AG08395 (cell line): ENCODE results near the gene SYTL3.
"Not testable (repeated sequence)": the region's sequence is repeated elsewhere in the genome, so short reads cannot be mapped to it uniquely, and the experiment has no call there.

Experiments
- DNase-seq: peaks from one replicate; pipeline ENCODE4 v3.0.0; 2012; ENCODE audit warnings: mixed read lengths, low spot score

Gene SYTL3, protein sequence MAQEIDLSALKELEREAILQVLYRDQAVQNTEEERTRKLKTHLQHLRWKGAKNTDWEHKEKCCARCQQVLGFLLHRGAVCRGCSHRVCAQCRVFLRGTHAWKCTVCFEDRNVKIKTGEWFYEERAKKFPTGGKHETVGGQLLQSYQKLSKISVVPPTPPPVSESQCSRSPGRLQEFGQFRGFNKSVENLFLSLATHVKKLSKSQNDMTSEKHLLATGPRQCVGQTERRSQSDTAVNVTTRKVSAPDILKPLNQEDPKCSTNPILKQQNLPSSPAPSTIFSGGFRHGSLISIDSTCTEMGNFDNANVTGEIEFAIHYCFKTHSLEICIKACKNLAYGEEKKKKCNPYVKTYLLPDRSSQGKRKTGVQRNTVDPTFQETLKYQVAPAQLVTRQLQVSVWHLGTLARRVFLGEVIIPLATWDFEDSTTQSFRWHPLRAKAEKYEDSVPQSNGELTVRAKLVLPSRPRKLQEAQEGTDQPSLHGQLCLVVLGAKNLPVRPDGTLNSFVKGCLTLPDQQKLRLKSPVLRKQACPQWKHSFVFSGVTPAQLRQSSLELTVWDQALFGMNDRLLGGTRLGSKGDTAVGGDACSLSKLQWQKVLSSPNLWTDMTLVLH

DNA sequence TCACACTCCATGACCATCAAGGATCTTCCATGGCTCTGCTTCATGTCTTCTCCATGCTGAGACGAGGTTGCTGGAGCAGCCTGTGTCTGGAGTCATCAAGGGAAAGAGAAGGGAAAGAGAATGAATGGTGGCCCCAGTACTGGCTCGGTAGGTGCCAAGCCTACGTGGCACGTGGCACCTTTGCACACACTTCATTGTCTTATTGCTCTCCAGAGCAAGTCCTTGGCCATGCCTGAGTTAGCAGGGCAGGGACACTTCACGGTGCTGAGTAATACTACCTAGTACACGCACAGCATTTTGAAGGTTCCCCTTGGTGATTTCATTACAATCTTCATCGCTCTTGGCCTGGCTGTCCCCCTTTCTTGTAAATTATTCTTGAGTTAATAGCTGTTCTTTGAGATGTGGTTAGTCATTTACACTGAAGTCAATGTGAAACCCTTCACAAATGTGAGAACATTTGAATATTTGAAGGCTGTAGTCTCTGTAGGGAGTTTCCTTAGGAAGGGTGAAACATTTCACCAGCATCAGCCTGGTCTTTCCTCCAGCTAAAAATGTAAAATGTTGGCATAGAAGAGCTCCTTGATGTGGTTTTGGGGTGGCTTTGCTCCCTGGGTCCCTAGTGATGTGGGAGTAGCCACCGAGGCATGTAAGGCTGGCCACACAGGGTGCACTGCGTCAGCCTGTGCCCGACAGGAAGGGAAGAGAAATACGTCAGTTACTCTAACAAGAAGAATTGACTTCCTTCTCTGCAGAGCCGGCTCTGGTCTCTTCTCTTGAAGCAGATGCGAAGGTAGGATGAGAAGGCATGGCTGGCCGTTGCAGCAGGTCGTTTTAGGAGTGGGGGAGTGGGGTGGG is at the start of gene SYTL3:
Gene SYTL3 (plus strand): TSS at position 766 of the 855 bp plus-strand sequence. CDS start 13,215 bp downstream, outside the sequence.
- peak; percentile 63 for DNase-seq

DNA sequence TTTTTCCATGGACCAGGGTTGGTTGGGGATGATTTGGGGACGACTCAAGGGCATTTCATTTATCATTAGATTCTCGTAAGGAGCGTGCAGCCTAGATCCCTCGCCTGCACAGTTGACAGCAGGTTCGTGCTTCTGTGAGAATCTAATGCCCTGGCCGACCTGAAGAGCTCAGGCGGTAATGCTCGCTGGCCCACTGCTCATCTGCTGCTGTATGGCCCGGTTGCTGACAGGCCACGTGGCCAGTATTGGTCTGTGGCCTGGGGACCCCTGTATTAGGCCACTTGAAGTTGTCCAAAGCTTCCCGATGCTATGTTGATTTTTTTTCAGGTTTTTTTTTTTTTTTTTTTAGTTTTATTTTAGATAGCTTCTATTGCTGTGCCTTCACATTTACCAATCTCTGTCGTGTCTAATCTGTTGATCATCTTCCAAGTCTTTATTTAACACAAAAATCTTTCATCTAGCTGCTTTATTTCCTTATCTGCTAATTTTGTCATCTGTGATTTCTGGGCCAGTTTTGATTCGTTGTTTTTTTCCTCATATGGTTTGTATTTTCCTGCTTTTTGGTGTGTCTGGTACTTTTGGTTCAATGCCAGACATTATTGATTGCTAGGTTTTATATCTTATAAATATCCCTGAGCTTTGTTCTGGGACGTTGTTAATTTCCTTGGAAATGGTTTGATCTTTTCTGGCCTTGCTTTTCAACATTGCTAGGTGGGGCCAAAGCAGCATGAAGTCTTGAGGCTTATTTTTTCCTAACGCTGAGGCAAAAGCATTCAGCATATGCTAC is 46.4 kb upstream of the SYTL3 start:
- DNase-seq = no peak

DNA sequence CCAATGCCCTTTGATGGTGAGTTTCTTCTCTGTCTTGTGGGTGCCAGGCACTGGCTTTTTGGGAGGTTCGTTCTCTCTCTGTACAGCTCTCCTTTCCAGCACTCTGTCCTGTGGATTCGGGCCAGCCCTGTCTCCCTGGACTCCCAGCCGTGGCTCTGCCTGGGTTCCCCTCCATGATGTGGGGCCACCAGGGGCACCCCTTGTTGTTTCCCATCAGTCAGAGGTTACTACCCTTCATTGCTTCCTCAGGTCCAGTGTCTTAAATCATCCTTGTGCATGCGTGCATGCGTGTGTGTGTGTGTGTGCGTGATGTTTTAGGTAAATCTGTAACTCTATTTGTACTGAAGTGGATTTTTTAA is 45.8 kb upstream of the SYTL3 start:
- DNase-seq = no peak

DNA sequence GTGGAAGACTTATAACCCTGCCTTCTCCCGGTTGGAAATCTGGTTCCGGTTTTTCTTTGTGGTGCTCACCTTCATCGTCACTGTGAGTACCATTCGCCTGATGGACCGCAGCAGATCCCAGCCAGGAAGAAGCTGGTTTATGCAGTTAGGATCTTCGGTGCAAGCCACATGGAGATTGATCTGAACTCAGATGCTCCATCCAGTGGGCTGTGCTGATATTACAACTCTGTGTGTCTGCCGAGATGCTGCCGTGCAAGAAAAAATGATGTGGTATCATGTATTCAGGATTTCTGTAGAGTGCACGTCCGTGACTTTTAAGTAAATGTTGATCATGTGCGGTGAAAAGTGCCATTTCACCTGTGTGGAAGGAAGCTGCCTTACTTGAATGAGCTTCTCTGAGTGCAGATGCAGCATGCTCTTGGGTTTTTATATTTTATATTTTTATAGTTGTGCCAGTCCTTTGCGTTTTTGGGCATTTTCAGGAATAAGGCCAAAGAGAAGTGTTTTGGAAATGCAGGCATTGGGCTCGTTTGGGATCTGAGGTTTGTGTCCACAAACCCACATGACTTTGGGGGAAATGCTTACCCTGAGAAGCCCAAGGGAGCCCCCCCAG is 44.5 kb upstream of the SYTL3 start:
- DNase-seq = peak; percentile 84

DNA sequence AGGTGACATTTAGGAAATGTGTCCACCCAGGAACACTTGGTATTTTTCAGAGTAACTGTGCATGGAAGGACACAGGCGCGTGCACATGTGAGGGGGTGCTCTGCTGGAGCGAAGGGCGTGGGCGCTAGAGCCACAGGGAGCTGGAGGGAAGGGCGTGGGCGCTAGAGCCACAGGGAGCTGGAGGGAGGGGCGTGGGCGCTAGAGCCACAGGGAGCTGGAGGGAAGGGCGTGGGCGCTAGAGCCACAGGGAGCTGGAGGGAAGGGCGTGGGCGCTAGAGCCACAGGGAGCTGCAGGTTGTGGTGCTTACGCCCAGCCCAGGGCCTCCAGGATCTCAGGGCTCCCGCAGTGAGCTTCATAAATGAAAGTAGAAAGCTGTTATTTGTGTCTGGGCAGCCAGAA is 43.8 kb upstream of the SYTL3 start:
- DNase-seq = not testable (repeated sequence)

DNA sequence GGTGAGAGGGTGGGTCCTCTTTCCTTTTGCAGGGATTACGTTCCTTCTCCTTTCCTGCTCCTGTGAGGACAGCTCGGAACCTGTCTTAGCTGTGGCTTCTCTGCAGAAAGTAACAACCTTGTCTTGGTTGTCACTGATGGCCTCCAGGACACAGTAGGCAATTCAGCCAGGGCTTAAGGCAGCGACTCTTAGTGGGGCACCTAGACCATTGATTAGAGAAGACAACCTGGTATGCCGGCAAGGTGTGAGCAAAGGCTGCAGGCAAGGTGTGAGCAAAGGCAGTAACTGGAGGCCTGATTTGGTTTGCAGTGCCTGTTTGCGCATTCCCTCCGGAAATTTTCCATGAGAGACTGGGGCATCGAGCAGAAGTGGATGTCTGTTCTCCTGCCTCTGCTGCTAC is 42.9 kb upstream of the SYTL3 start:
- DNase-seq = no peak

DNA sequence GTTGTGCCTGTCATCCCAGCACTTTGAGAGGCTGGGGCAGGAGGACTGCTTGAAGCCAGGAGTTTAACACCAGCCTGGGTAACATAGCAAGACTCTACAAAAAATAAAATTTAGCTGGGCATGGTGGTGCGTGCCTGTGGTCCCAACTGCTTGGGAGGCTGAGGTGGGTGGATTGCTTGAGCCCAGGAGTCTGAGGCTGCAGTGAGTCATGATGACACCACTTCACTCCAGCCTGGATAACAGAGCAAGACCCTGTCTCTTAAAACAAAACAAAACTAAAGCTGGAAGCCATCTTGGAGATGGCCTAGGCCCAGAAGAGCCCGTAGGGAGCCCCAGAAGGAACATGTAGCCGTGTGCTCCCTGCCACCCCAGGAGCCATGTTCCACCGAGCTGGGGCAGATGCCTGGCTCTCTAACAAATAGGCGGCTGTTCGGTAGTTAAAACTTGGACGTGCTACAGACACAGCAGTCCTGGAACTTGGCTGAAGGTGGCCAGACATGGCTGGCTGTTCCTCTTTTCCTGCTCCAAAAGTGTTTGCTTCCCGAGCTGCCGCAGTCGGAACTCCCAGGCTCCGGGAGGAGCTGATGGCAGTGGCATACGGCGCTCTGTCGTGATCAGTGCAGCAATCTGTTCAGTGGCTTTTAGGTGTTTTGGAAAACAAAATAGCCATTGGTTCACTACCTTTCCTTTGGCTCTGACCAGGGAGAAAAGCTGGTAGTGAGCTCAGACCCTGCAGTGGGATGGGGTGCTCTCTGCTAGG is 42.3 kb upstream of the SYTL3 start:
- DNase-seq = no peak

DNA sequence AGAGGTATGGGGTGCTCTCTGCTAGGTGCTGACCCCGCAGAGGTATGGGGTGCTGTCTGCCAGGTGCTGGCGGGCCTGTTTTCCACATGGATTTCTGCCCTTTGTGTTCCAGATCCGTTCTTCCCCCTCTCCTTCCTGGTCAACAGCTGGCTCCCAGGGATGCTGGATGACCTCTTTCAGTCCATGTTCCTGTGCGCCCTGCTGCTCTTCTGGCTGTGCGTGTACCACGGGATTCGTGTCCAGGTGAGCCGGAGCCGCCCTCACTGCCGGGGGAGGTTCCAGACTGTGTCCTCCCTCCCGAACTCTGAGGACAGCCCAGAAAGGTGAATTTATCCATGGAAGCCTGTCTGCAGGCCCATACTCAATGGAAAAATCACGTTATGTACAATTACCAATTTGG is 41.6 kb upstream of the SYTL3 start:
- DNase-seq = no peak

DNA sequence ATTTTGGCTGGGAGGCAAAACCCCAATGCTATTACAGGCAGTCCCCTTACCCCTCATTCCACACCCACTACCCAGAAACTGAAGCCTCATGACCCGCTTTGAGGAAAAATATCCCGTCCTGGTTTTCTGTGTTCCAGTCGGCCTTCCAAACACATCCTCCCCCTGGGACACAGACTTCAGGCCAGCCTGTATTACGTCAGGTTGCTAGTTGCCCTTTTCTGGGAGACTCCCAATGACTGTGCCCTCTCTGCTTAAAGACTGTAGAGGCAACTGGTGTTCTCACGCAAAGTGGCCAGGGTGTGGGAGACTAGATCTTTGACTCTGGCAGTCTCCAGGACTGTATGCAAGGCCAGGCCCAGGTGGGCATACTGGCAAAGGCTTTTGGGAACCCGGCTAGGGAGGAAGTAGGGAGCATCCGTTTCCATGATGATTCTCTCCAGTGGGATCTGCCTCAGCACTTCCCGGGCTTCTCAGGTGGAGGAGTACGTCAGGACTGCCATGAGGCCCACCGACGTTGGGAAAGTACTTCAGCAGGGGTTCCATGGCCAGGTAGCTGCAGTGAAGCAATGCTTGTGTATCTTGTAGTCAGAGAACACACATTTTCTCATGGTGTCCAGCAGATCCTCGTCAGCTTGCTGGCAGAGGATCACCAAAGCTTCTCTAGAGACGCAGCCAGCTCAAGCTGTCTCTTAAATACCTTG is 40.2 kb upstream of the SYTL3 start:
- DNase-seq = no peak

DNA sequence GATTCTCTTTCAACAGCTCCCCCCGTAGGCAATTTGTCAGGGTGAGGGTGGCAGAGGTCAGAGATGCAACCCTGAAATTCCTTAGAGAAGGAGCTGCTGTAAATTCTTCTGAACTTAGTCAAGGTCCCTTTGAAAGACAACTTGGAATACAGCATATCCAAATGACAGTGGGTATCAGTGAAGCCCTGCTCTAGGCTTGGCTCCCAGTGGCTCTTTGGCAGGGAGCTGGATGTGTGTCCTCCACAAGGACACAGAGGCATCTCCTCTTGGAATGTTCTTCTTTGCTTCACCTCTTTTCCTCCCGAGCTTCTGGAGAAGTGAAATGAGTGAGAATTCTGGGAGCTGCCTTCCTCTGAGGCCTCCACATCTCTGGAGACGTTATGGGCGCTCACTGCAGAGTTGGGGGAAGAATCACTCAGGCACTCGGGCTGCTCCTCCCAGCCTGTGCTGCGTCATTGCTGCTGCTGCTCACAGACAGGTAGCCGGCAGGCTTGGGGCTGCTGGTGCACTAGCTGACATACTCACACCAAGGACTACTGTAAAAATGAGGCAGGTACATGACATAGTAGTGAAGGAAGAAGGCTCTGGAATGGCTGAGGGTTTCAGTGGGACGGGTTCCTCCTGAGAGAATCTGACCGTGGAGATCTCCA is 39.4 kb upstream of the SYTL3 start:
- DNase-seq = no peak

DNA sequence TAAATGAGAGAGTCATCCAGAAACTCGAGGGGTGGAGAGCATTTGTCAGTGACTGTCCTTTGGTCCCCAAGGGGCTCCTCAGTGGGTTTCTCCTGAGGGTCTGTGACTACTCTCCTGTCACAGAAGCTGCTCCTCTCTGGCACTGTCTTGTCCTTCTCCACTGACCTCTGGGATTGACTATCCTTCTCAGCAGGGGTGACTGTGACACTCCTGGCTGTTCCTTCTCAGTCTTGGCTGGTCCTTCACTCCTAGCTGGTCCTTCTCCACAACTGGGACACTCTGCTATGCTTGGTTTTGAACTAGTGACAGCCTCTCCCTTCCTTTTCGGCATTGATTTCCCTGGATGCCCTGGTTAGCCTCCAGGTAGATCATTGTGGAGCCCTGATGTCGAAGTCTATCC is 38.8 kb upstream of the SYTL3 start:
- no peak for DNase-seq

DNA sequence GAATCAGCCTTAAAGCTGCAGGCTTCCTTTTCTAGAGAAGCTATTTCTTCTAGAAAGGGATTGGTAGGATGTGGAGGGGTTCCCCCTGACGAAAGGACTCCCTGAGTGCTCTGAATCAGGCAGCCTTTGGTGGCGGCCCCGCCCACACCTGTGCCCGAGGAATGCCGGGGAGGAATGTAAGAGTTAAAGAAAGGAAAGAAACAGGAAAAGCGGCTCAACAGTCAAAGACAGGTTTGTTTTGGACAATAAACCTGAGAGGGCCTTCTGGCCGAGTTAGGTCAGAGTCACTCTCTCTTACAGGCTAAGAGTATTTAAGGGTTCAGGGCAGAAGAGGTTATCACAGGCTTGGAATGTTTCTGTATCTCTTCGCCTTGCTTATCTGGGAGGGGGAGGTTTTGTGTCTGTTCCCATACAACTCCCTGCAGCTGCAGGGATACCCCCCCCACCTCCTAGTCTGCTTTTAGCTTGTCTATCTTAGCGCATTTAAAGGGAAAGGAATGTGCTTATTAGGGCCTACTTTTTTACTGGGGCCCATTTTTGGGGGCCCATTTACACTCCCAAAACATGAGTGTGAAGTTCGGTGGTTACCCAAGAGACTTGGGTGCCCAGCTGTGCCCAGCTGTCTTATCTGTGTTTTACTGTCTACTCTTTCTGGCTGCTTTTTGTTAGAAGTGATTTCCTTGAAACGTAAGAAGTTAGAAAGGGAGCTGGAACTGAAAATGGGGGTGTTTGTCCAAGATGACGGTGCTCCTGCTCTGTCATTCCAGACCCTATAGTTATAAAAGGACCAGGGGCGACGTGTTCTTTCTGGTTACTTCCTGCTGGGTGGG is 38.1 kb upstream of the SYTL3 start:
- no peak for DNase-seq

DNA sequence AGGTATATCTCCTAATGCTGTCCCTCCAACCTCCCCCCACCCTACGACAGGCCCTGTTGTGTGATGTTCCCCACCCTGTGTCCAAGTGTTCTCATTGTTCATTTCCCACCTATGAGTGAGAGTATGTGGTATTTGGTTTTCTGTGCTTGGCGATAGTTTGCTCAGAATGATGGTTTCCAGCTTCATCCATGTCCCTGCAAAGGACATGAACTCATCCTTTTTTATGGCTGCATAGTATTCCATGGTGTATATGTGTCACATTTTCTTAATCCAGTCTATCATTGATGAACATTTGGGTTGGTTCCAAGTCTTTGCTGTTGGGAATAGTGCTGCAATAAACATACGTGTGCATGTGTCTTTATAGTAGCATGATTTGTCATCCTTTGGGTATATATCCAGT is 35.2 kb upstream of the SYTL3 start:
- not testable (repeated sequence) for DNase-seq

DNA sequence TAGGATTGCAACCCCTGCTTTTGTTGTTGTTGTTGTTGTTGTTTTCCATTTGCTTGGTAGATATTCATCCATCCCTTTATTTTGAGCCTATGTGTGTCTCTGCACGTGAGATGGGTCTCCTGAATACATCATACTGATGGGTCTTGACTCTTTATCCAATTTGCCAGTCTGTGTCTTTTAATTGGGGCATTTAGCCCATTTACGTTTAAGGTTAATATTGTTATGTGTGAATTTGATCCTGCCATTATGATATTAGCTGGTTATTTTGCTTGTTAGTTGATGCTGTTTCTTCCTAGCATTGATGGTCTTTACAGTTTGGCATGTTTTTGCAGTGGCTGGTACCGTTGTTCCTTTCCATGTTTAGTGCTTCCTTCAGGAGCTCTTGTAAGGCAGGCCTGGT is 31.6 kb upstream of the SYTL3 start:
- not testable (repeated sequence) for DNase-seq

DNA sequence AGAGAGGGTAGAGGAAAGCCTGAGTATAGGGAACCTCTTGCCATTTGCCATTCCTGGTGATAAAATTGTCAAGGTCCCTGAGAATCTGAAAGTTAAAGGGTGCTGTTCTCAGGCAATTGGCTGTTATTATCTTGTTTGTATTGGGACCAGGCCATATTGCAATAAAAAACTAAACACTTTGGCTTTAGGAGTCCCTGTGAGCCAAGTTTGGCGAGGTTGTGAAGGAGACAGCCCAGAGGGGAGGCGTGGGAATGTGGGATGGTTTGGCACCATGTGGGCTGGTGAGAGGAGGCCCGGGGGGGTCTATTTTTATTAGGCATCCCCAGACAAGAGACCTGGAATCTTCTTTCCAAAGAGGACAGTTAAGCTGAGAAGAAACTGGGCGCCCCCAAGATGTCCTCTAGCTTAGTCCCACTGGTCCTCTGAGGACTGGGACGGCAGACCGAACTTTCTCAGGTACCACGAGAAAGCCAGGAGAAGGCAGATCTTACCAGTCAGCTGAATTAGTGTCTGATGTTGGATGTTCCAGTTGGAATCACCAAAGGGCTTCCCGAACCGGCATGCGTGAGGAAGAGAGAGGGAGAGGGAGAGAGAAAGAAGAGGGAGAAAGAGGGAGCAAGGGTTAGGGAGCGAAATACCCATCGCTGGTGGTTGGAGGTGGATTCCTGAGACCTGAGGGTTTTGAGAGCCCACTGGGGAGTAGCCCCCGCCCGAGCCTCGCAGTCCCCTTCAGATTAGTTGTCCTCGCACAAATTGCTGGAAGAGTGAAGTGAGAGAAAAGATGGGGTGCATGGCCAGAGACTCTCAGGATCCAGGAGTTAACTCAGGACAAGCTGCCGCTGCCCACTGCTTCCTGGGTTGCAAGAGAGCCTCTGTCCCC is 29.7 kb upstream of the SYTL3 start:
- no peak for DNase-seq

DNA sequence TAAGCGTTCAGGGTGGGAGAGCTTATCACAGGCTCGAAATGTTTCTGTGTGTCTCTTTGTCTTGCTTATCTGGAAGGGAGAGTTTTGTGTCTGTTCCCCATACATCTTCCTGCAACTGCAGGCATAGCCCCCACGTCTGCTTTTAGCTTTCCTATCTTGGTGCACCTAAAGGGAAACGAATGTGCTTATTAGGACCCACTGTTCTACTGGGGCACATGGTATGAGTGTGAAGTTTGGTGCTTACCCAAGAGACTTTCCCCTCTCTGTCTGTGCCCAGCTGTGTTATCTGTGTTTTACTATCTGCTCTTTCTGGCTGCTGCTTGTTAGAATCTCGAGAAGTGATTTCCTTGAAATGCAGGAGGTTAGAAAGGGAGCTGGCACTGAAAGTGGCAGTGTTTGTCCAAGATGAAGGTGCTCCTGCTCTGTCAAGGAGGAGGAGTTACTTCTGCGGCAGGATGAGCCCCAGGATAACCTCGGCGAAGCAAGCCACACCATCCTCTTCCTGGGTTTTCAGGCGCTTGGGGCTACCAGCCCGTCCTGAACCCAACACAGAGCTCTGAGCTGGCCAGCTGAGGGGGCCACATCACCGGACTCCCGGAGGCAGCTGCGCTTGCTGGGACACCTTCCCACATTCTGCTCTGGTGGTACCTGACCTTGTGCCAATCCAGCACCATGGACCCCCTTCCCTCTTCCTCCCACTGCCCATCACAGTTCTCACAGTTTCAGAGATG is 28.7 kb upstream of the SYTL3 start:
- DNase-seq = no peak
